NCI-H1048 (cell line): ENCODE data around the gene LLPH.

ENCODE experiments used
- DNase-seq: peaks from one replicate; lab custom pipeline; 2025; lab: John Stamatoyannopoulos, UW

The LLPH gene

GRCh38 chr12:66090157-66090556 lies 40.4 kb downstream of the LLPH start:
- no peak for DNase-seq

DNA sequence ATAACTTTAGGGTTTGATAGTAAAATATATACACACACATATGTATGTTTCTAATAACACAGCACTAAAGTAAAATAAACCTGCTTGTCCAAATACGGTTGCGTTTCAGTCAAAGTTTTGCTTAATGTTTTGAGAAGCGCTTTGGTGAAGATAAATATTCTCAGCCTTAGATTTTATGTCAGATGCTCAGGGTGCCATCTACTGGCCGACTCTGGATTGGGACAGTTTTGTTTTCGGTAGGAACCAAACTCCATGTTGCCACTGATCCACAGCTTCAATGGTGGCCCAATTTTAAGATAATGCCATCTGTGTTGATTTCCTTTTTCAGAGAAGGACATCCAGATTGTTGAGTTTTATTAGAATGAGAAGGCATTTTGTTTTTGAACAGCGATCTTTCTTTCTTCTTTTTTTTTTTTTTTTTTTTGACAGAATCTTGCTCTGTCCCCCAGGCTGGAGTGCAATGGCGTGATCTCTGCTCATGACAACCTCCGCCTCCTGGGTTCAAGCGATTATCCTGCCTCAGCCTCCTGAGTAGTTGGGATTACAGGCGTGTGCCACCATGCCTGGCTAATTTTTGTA lies 43.1 kb downstream of the LLPH start:
- DNase-seq = peak; percentile 29

DNA sequence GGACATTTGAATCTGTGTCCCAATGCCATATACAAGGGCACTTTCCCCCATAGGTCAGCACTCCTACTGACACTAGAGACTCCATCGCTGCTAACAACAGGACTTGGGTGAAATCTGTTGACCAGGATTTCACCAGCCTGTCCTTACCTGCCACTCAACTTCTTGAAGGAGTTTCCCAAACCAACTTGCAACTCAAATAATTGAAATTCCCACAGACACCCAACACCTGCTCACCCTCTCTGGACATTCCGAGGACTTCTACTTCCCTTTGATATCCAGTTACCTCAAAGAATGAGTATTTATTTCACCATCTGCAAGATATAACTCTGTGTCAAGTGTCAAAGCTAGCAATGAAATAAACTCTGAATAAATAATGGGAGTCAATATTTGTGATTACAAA lies 44.6 kb downstream of the LLPH start:
- no peak for DNase-seq

DNA sequence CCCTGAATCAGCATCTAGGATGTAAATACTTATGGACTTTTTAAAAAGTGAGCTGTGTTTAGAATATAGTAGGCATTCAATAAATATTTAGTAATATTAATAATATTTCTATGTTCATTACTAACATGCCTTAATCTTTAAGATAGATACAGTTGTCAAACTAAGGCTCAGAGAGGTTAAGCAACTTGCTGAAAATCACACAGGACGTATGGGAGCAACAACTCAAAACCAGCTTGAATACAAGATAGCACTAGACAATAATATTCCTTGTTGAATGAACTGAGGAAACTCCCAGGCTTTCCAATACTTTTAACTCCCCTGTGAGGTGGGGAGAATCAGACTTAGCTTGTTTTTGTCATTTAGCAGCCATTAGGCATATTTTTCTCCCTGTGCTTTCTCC lies 45.3 kb downstream of the LLPH start:
- DNase-seq = no peak

GRCh38 chr12:66083766-66084165 lies 46.8 kb downstream of the LLPH start:
- no peak for DNase-seq

DNA sequence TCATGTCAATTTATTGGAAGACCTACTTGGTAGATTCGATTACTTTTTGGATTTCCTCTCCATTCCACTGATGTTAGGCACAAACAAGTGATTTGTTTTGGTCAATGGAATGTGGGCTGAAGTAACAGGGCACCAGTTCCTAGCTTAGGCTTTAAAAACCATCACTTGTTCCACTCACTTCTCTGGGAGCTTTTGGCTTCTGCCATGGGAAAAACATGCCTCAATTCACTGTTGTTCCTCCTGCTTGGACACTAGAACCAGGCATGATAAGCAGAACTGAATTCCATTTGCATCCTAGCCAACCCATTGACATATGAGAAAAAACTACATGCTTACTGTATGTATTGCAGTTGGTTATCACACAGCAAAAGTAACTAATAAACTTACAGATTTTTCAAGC lies 47.8 kb downstream of the LLPH start:
- DNase-seq = no peak

DNA sequence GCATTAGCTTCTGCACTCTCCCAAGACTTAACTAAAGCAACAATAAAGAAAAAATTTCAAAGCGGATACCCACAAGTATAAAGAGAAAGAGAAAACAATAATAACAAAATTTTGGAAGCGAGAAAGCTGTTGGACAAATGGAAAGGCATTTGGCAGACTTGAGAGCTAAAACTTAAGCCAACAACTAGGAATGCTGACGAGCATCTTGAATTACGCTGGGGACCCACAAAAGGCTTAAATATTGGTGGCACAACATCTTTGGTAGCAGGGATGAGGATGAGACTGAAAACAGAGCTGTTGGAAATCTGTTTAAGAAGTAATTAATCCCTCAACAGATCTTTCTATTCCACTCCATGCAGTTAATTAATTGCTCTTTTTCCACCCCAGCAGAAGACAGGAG lies 49.8 kb downstream of the LLPH start:
- no peak for DNase-seq

DNA sequence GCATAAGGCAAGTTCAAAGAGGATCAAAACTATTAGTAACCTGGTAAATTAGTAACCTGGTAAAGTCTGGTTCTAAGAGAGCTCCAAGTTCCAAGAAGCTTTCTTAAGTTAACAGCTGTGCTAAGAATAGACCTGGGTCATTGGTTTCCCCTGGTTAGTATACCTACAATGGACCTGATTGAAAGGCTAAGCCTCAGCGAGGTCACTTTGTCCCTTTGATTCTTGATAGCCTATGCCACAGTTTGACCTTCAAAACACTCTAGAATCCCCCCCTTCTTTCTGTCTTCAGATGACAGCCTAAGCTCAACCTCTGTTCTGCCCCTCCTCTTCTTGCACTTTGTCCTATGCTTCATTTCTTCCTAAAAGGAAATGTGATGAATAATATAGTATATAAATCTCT lies 53.0 kb downstream of the LLPH start:
- no peak for DNase-seq

DNA sequence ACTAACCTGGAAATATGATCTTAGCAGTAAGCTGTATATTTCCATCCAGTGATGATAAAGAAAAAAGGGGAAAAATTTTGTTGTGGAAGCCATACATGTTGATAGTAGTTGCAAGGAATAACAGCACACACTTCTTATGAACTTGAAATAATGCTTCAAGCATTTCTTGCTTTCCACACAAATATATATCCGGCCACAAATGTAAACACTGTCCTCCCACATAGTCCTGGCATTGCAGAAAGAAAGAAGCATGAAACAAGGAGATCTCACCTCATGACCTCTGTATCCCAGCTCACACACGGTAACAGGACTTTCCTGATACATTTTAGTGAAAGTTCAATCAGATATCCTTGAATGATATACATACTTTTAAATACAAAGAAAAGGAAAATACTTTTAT lies 56.0 kb downstream of the LLPH start:
- DNase-seq = no peak

DNA sequence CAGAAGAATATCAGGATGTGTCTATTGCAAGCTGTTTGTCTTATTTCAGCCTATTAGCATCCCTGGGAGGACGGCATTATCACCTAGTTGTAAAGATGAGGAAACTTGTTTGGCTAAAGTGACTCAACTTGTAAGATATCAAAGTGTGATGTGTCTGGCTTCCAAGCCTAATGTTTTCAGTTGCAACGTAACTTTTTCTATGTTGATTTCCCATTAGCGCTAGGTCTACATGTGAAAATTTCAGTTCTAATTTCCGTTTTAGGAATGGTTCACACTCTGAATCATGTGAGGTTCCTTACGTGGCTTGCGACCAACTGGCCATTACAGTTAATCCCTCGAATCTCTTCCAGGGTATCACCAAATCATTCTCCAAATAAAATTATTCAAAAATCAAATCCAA lies 58.0 kb downstream of the LLPH start:
- no peak for DNase-seq

- DNase-seq = no peak
These were observed 58.4 kb downstream of the LLPH start for GRCh38 chr12:66072135-66072534.

- DNase-seq = no peak
These were observed 59.0 kb downstream of the LLPH start for GRCh38 chr12:66071549-66071948.

GRCh38 chr12:66070378-66071120 lies 60.0 kb downstream of the LLPH start:
- no peak for DNase-seq

DNA sequence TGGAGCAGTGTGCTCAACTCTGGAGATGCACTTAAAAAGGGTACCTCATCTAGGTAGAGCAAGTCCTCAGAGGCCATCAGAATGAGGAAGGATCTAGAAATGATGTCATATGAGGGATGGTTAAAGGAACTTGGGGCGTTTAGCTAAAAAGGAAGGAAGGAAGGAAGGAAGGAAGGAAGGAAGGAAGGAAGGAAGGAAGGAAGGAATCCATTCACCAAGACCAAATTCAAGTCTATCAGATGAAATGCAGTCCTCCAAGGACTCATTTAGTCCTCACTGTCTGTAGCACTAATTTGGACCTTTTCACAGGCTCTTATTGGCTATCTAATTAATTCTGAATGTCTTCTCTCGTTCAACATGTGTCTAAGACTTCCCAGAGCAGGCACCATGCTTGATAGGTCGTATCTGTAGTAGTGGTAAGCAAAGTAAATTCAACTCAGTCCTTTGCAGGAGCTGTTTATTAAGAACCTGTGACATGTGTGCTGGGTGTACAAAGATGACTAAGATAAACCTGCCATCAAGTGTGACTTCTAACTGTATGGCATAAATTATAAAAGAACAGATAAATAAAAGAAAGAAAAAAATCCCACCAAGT lies 63.5 kb downstream of the LLPH start:
- no peak for DNase-seq
